OCI-M1 (cell line): ENCODE measurements around the gene LIPK.

ENCODE experiments used
- DNase-seq: peaks from one replicate; lab custom pipeline; 2025; lab: John Stamatoyannopoulos, UW

The LIPK gene

GRCh38 chr10:88786032-88786770 is 80.2 kb downstream of the LIPK start:
- no peak for DNase-seq

GRCh38 chr10:88787463-88787862 is 81.4 kb downstream of the LIPK start:
- DNase-seq = no peak

GRCh38 chr10:88788924-88789323 is 82.9 kb downstream of the LIPK start:
- DNase-seq = peak; percentile 14

- DNase-seq = peak; percentile 68
These were observed 85.9 kb downstream of the LIPK start for GRCh38 chr10:88791924-88792323.

GRCh38 chr10:88792661-88793060 is 86.6 kb downstream of the LIPK start:
- DNase-seq = peak; percentile 81

- DNase-seq = peak; percentile 75
These were observed 87.8 kb downstream of the LIPK start for GRCh38 chr10:88793712-88794299.

GRCh38 chr10:88794731-88795130 is 88.7 kb downstream of the LIPK start:
- DNase-seq = no peak

- DNase-seq = peak; percentile 87
These were observed 94.4 kb downstream of the LIPK start for GRCh38 chr10:88800152-88801125.
